ENCODE data around the gene UBE2I.

DNA sequence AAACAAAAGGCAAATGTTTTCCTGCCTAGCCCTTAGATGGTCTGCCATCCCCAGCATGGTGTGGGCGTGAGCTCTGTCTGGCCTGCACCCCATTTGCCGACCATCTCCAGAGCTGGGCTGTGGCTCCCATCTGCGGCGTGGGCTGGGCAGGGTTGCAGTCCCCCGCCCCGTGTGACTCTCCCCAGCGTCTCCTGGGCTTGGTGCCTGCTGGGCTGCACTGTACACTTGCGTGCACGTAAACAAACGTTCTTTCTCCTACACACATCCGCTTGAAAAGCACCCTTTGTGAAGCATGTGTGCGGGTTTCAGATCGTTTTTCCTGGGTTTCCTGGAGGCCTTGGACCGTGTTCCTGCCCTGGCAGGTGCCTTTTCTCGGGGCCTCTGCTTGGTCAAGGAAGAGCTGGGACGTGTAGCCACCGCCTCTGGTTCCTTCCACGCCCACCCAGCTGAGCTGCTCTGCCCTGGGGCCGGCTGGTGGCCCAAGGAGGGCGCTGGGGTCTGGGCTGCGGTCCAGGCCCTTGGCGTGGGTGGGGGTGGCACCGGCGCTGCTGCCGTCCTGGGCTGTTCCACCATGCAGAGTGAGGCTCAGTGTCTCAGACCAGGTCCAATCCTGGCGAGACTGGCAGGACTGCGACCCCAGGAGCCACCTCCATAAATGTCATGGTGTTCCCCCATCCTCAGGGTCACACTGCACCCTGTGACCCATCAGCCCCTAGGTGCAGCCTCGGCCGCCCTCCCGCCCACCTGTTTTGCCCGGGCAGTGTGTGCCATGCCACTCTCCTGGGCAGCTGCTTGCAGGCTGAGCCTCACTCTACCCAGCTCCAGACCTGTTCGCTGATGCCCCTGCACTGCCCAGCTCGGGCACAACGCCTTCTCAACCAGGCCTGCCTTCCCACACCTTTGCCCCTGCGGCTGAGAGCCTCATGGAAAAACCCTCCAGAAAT lies 14.1 kb downstream of the UBE2I start:
- TF ChIP-seq, protein P1, sequence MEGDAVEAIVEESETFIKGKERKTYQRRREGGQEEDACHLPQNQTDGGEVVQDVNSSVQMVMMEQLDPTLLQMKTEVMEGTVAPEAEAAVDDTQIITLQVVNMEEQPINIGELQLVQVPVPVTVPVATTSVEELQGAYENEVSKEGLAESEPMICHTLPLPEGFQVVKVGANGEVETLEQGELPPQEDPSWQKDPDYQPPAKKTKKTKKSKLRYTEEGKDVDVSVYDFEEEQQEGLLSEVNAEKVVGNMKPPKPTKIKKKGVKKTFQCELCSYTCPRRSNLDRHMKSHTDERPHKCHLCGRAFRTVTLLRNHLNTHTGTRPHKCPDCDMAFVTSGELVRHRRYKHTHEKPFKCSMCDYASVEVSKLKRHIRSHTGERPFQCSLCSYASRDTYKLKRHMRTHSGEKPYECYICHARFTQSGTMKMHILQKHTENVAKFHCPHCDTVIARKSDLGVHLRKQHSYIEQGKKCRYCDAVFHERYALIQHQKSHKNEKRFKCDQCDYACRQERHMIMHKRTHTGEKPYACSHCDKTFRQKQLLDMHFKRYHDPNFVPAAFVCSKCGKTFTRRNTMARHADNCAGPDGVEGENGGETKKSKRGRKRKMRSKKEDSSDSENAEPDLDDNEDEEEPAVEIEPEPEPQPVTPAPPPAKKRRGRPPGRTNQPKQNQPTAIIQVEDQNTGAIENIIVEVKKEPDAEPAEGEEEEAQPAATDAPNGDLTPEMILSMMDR (conservative IDR thresholded peaks at IDR 0.05; ENCODE audit: low read depth, low read length), result no peak
- TF ChIP-seq POLR2A (IDR thresholded peaks at IDR 0.05; ENCODE audit: low read depth, low read length), result no peak
- no peak for TF ChIP-seq RFX5 (IDR thresholded peaks at IDR 0.05; ENCODE audit: low read depth, low read length)
